ENCODE data around the gene OSBPL7.

DNA sequence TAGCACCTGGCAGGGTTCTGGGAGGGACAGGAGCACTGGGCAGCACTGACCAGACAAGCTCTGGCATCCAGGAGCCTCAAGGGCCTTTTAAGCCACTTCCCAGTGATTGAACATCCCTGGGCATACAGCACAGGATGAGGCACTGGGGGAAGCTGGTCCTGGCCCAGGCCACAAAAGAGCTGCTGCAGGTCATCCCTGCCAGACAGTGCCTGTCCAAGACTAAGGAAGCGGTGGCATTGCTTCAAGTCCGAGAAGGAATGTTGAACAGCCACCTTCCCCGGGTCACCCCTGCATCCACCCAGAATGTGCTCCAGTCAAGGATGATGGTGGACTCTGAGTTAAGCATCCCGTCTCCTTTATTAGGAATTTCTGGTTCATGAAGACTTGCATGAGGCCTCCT, 1.2 kb upstream of the OSBPL7 start:
- TF ChIP-seq, protein P1, sequence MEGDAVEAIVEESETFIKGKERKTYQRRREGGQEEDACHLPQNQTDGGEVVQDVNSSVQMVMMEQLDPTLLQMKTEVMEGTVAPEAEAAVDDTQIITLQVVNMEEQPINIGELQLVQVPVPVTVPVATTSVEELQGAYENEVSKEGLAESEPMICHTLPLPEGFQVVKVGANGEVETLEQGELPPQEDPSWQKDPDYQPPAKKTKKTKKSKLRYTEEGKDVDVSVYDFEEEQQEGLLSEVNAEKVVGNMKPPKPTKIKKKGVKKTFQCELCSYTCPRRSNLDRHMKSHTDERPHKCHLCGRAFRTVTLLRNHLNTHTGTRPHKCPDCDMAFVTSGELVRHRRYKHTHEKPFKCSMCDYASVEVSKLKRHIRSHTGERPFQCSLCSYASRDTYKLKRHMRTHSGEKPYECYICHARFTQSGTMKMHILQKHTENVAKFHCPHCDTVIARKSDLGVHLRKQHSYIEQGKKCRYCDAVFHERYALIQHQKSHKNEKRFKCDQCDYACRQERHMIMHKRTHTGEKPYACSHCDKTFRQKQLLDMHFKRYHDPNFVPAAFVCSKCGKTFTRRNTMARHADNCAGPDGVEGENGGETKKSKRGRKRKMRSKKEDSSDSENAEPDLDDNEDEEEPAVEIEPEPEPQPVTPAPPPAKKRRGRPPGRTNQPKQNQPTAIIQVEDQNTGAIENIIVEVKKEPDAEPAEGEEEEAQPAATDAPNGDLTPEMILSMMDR (IDR thresholded peaks at IDR 0.05), result no peak
- TF ChIP-seq POLR2AphosphoS5 (IDR thresholded peaks at IDR 0.05), result no peak

Data from sigmoid colon (tissue), 4 donors.